Mesodermal cell (in vitro differentiated cells): ENCODE measurements around the gene ATRN.

Experiments
- H3K27ac ChIP-seq: 2 replicates; pipeline ENCODE4 v1.7.0; 2013; ENCODE audit warnings: mild to moderate bottlenecking, low read depth, low read length, moderate library complexity; ENCODE audit not compliant: severe bottlenecking
- H3K36me3 ChIP-seq: 2 replicates; pipeline ENCODE4 v1.7.1; 2013; ENCODE audit warnings: mild to moderate bottlenecking, low read length, moderate library complexity; ENCODE audit not compliant: control insufficient read depth, insufficient read depth
- H3K4me1 ChIP-seq: one replicate; pipeline ENCODE4 v1.7.1; 2013; ENCODE audit warnings: mild to moderate bottlenecking, low read length; ENCODE audit not compliant: insufficient read depth, control insufficient read depth, poor library complexity, severe bottlenecking
- H3K4me3 ChIP-seq: 2 replicates; pipeline ENCODE4 v1.7.0; 2013; ENCODE audit warnings: low read length, control low read depth, mild to moderate bottlenecking; ENCODE audit not compliant: insufficient read depth, poor library complexity, severe bottlenecking; ENCODE audit errors: extremely low read depth
- H3K9me3 ChIP-seq: 2 replicates; pipeline ENCODE4 v1.7.1; 2013; ENCODE audit warnings: mild to moderate bottlenecking, low read length, moderate library complexity; ENCODE audit not compliant: control insufficient read depth
- WGBS, 2 experiments: methylation state at CpG; one replicate each; pipeline ENCODE4 v1.1.5; 2013; ENCODE audit warnings: missing lambda C conversion rate in 2 of 2; ENCODE audit not compliant: insufficient coverage in 2 of 2; 5-methylcytosine and 5-hydroxymethylcytosine counted together

ATRN gene

DNA sequence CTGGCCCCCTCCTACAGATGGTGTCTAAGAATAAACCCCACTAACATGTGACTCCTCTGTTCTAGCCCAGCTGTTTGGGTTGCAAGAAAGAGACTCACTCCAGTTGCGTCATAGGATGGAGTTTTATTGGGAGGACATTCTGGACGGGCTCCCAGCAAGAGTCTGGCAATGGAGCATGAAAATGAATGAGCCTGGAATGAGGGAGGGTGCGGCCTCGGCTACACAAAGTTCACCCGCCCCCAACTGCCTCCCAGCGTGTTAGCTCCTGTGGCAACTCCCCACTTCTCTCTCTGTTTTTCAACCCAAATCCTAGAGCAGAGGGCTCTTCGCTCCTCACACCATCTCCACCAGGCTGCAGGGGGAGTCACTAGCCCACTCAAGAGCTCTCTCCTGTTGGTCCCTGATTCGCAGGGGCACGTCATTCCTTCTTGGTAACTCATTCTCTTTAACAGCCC, 216.1 kb downstream of the ATRN start:
- no peak overlapping the region for H3K4me3 ChIP-seq
- no peaks in the 10 kb centered on the region for H3K9me3 ChIP-seq
- peaks cover 7% of the 10 kb centered on the region for H3K4me1 ChIP-seq
- WGBS, 2 experiments = 78 to 82% methylated on average over 8 to 9 of the region's 9 CpGs
- peak overlapping the region; percentile 16 for H3K27ac ChIP-seq
- H3K36me3 ChIP-seq = no peaks in the 10 kb centered on the region

GRCh38 chr20:3687655-3688054, 216.8 kb downstream of the ATRN start:
- Histone ChIP-seq H3K4me1 (peaks cover 7% of the 10 kb centered on the region), H3K36me3 (no peaks in the 10 kb centered on the region), H3K4me3 (no peak overlapping the region), H3K27ac (no peak overlapping the region), H3K9me3 (no peaks in the 10 kb centered on the region)
- WGBS, 2 experiments = 80% methylated on average over 1 of the region's 2 CpGs; no CpG with 5 or more reads in 1 of the 2 experiments

DNA sequence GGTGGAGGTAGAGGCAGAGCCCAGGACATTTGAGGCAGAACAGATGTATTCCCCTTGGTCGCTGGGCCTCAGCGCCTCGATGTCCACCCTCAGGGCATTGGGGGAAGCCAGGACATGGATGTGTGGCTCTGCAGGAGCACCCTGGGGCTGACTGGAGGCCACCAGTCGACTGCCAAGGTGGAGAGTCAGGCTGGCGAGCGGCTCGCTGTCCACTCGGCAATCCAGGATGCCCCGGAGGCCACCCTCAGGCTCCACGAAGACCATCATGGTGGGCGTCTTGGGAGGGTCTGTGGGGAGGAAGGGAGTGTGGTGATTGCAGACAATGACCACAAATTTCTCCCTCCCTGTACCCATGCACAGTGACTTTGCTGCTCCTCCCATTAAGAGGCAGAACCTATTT, 219.2 kb downstream of the ATRN start:
- H3K27ac ChIP-seq = no peak overlapping the region
- H3K4me1 ChIP-seq = peaks cover 7% of the 10 kb centered on the region
- H3K9me3 ChIP-seq = no peaks in the 10 kb centered on the region
- H3K36me3 ChIP-seq = no peaks in the 10 kb centered on the region
- no peak overlapping the region for H3K4me3 ChIP-seq
- WGBS, 2 experiments = 82 to 94% methylated on average over 4 of the region's 11 CpGs

GRCh38 chr20:3690413-3690812, 219.6 kb downstream of the ATRN start:
- Histone ChIP-seq H3K27ac (no peak overlapping the region), H3K36me3 (no peaks in the 10 kb centered on the region), H3K9me3 (no peaks in the 10 kb centered on the region), H3K4me3 (no peak overlapping the region), H3K4me1 (peaks cover 7% of the 10 kb centered on the region)
- WGBS, 2 experiments = 98 to 100% methylated on average over 1 to 3 of the region's 3 CpGs

DNA sequence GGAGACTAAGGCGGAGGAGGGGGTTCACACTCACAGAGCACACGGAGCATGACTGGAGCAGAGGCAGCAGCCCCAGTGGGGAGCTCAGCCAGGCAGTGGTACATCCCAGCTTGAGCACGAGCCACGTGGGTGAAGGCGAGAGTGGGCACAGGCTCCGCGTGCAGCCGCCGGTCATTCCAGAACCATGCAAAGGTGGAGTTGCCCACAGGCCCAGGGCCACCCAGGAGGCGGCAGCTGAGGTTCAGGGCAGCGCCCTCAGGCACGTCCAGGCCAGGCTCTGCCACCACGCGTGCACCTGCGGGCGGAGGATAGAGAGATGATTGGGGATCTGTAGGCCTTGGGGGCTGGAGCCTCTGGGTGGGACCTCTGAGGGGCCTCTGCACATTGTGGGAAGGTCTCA, 220.5 kb downstream of the ATRN start:
- Histone ChIP-seq H3K9me3 (no peaks in the 10 kb centered on the region), H3K4me1 (peaks cover 7% of the 10 kb centered on the region), H3K36me3 (no peaks in the 10 kb centered on the region), H3K4me3 (no peak overlapping the region), H3K27ac (no peak overlapping the region)
- WGBS, 2 experiments = 92 to 94% methylated on average over 9 to 16 of the region's 16 CpGs

- no peaks in the 10 kb centered on the region for H3K9me3 ChIP-seq
- H3K27ac ChIP-seq = no peak overlapping the region
- peaks cover 4% of the 10 kb centered on the region for H3K4me1 ChIP-seq
- H3K36me3 ChIP-seq = no peaks in the 10 kb centered on the region
- WGBS, 2 experiments = 93 to 95% methylated on average over 7 to 9 of the region's 9 CpGs
- H3K4me3 ChIP-seq = no peak overlapping the region
These were observed 221.1 kb downstream of the ATRN start for GRCh38 chr20:3691897-3692296.

- Histone ChIP-seq H3K27ac (no peak overlapping the region), H3K4me1 (peaks cover 2% of the 10 kb centered on the region), H3K9me3 (no peaks in the 10 kb centered on the region), H3K36me3 (no peaks in the 10 kb centered on the region), H3K4me3 (no peak overlapping the region)
- 92 to 95% methylated on average over 20 to 23 of the region's 23 CpGs for WGBS, 2 experiments
These were observed 222.0 kb downstream of the ATRN start for GRCh38 chr20:3692706-3693294.

- H3K4me3 ChIP-seq = no peak overlapping the region
- no peak overlapping the region for H3K27ac ChIP-seq
- no peaks in the 10 kb centered on the region for H3K36me3 ChIP-seq
- peaks cover 2% of the 10 kb centered on the region for H3K4me1 ChIP-seq
- 93 to 95% methylated on average over 2 to 13 of the region's 13 CpGs for WGBS, 2 experiments
- no peaks in the 10 kb centered on the region for H3K9me3 ChIP-seq
These were observed 222.6 kb downstream of the ATRN start for GRCh38 chr20:3693376-3693775.

- Histone ChIP-seq H3K4me3 (no peak overlapping the region), H3K36me3 (no peaks in the 10 kb centered on the region), H3K4me1 (peaks cover 2% of the 10 kb centered on the region), H3K9me3 (no peaks in the 10 kb centered on the region), H3K27ac (no peak overlapping the region)
- WGBS, 2 experiments = 93 to 96% methylated on average over 4 to 5 of the region's 5 CpGs
These were observed 224.0 kb downstream of the ATRN start for GRCh38 chr20:3694864-3695263.

DNA sequence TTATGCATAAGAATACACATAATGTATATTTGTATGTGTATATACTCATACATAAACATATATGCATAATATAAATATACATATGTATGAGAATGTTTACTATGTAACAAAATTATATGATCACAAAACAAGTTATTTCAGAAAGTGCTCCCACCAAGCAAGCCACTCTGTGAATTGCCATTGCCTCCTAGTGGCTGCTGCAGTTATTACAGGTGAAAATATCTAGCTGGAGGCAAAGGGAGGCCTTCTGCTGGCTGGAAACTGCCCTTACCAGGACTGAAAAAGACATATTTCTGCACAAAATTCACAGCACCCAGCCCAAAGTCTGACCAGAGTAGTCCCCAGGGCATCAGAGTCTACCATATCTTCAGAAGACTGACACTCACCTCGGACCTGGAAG, 225.4 kb downstream of the ATRN start:
- Histone ChIP-seq H3K9me3 (no peaks in the 10 kb centered on the region), H3K4me1 (peaks cover 2% of the 10 kb centered on the region), H3K4me3 (no peak overlapping the region), H3K27ac (no peak overlapping the region), H3K36me3 (no peaks in the 10 kb centered on the region)
- WGBS, 2 experiments = 100% methylated on average over 1 of the region's 1 CpG; no CpG with 5 or more reads in 1 of the 2 experiments

DNA sequence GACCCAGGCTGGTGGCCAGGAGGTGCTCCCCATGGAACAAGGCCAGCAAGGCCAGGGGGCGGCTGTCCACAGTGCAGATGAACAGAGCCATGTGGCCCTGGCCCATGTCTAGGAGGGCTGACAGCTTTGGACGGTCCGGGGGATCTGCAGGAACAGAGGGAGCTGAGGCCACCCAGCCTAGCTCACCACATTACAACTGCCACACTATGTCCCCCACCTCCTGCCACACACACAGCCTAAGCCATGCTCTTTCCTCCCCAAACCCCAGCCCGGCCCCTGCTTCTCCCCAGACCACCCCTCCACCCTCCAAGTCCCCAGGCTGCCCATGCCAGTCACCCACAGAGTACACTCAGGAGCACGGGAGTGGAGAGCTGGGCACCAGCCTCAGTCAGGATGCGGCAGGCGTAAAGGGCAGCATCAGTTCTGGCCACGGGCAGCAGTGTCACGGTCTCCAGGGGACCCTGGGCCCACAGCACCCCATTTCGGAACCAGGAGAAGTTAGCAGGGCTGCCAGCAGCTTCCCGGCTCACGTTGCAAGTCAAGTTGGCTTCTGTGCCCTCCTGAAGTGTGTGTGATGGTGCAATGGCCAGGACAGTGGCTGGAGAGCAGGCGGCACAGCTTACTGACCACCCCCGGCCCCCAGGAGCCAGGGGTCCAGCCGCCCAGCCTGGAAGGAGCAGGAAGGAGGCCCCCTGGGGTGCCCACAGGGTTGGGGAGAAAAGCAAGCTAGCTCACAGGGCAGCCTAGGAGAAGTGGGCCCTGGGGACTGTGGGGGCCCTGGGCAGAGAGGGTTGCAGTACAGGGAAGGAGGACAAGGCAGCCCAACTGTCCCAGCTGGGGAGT, 226.1 kb downstream of the ATRN start:
- Histone ChIP-seq H3K4me1 (peaks cover 2% of the 10 kb centered on the region), H3K36me3 (no peaks in the 10 kb centered on the region), H3K9me3 (no peaks in the 10 kb centered on the region), H3K27ac (no peak overlapping the region), H3K4me3 (no peak overlapping the region)
- WGBS, 2 experiments = 93 to 94% methylated on average over 9 to 11 of the region's 15 CpGs
